Prostate gland (tissue), 2 donors: ENCODE results near the gene GOLGA6L7.
"Not testable (repeated sequence)": the region's sequence is repeated elsewhere in the genome, so short reads cannot be mapped to it uniquely, and the experiment has no call there.

Experiments used
- POLR2A ChIP-seq: fragments of 450-650 bp; IDR thresholded peaks from one replicate; pipeline ENCODE4 v1.6.1; 2016; ENCODE audit warnings: antibody characterized with exemption, mild to moderate bottlenecking
- POLR2AphosphoS5 ChIP-seq: sonication (generic); formaldehyde crosslinking; IDR thresholded peaks from one replicate; pipeline ENCODE4 v1.6.1; 2017; ENCODE audit warnings: antibody characterized with exemption
- TF ChIP-seq, protein P1 (sequence below), 4 experiments: fragments of 200-600 bp in 2 of 4; fragments of 450-650 bp in 2 of 4; sonication (generic) in 2 of 4; IDR thresholded peaks; 1 replicate in 3 of 4; 2 replicates in 1 of 4; pipeline ENCODE4 v1.5.1; 2016 to 2019; ENCODE audit warnings: antibody characterized with exemption in 4 of 4, mild to moderate bottlenecking in 2 of 4, moderate library complexity in 2 of 4

- TF ChIP-seq, protein P1, sequence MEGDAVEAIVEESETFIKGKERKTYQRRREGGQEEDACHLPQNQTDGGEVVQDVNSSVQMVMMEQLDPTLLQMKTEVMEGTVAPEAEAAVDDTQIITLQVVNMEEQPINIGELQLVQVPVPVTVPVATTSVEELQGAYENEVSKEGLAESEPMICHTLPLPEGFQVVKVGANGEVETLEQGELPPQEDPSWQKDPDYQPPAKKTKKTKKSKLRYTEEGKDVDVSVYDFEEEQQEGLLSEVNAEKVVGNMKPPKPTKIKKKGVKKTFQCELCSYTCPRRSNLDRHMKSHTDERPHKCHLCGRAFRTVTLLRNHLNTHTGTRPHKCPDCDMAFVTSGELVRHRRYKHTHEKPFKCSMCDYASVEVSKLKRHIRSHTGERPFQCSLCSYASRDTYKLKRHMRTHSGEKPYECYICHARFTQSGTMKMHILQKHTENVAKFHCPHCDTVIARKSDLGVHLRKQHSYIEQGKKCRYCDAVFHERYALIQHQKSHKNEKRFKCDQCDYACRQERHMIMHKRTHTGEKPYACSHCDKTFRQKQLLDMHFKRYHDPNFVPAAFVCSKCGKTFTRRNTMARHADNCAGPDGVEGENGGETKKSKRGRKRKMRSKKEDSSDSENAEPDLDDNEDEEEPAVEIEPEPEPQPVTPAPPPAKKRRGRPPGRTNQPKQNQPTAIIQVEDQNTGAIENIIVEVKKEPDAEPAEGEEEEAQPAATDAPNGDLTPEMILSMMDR (IDR thresholded peaks at IDR 0.05): not testable (repeated sequence)
- not testable (repeated sequence) for TF ChIP-seq POLR2A, POLR2AphosphoS5
Observed at GRCh38 chr15:28834957-28835585, 13.4 kb downstream of the GOLGA6L7 start.
